HG02610 (cell line): ENCODE results near the gene ANKDD1A.
A peak's percentile ranks its signal among the peaks of the same experiment; 100 is the strongest.

Source experiments
- ATAC-seq: cut with Tn5 transposase; IDR thresholded peaks from one replicate; pipeline ENCODE4 v1.9.1; 2021; ENCODE audit warnings: mild to moderate bottlenecking, moderate library complexity; ENCODE audit not compliant: unreplicated experiment

Gene ANKDD1A

GRCh38 chr15:64921711-64922110 lies 10.0 kb downstream of the ANKDD1A start:
- ATAC-seq = no peak

- ATAC-seq = no peak
These were observed 11.8 kb downstream of the ANKDD1A start for GRCh38 chr15:64923546-64923945.

GRCh38 chr15:64925335-64926330 lies 13.9 kb downstream of the ANKDD1A start:
- ATAC-seq = no peak

- no peak for ATAC-seq
These were observed 15.0 kb downstream of the ANKDD1A start for GRCh38 chr15:64926661-64927060.

GRCh38 chr15:64928626-64929220 lies 17.0 kb downstream of the ANKDD1A start:
- no peak for ATAC-seq

GRCh38 chr15:64930019-64930652 lies 18.4 kb downstream of the ANKDD1A start:
- ATAC-seq = peak; percentile 82

- no peak for ATAC-seq
These were observed 19.2 kb downstream of the ANKDD1A start for GRCh38 chr15:64930778-64931371.

- ATAC-seq = no peak
These were observed 19.7 kb downstream of the ANKDD1A start for GRCh38 chr15:64931381-64931780.

- ATAC-seq = no peak
These were observed 22.3 kb downstream of the ANKDD1A start for GRCh38 chr15:64934023-64934422.

- ATAC-seq = no peak
These were observed 26.5 kb downstream of the ANKDD1A start for GRCh38 chr15:64938192-64938591.

GRCh38 chr15:64942356-64942755 lies 30.7 kb downstream of the ANKDD1A start:
- ATAC-seq = no peak

GRCh38 chr15:64943512-64944225 lies 32.0 kb downstream of the ANKDD1A start:
- no peak for ATAC-seq

- no peak for ATAC-seq
These were observed 33.3 kb downstream of the ANKDD1A start for GRCh38 chr15:64944961-64945360.

- ATAC-seq = no peak
These were observed 35.5 kb downstream of the ANKDD1A start for GRCh38 chr15:64947211-64947610.

GRCh38 chr15:64948916-64949315 lies 37.2 kb downstream of the ANKDD1A start:
- ATAC-seq = no peak

GRCh38 chr15:64949383-64950186 lies 37.9 kb downstream of the ANKDD1A start:
- ATAC-seq = no peak

GRCh38 chr15:64950888-64951287 lies 39.2 kb downstream of the ANKDD1A start:
- no peak for ATAC-seq

GRCh38 chr15:64951777-64952418 lies 40.2 kb downstream of the ANKDD1A start:
- ATAC-seq = no peak

GRCh38 chr15:64954395-64954794 lies 42.7 kb downstream of the ANKDD1A start:
- ATAC-seq = no peak
